Measurements from ENCODE around the gene AKAP13.
A peak's percentile ranks its signal among the peaks of the same experiment; 100 is the strongest.

The AKAP13 gene

GRCh38 chr15:85718271-85718971 is 338.0 kb downstream of the AKAP13 start:
- DNase-seq = no peak

DNA sequence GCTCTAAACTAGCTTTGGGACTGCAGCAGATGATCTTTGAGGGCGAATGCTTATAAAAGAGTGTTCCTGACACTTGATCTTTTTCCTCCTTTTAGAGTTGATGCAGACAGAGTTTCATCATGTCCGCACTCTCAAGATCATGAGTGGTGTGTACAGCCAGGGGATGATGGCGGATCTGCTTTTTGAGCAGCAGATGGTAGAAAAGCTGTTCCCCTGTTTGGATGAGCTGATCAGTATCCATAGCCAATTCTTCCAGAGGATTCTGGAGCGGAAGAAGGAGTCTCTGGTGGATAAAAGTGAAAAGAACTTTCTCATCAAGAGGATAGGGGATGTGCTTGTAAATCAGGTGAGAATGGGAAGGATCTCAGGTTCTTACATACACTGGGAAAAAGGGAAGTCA is 338.6 kb downstream of the AKAP13 start:
- DNase-seq = no peak

GRCh38 chr15:85722374-85723152 is 342.2 kb downstream of the AKAP13 start:
- DNase-seq = no peak

DNA sequence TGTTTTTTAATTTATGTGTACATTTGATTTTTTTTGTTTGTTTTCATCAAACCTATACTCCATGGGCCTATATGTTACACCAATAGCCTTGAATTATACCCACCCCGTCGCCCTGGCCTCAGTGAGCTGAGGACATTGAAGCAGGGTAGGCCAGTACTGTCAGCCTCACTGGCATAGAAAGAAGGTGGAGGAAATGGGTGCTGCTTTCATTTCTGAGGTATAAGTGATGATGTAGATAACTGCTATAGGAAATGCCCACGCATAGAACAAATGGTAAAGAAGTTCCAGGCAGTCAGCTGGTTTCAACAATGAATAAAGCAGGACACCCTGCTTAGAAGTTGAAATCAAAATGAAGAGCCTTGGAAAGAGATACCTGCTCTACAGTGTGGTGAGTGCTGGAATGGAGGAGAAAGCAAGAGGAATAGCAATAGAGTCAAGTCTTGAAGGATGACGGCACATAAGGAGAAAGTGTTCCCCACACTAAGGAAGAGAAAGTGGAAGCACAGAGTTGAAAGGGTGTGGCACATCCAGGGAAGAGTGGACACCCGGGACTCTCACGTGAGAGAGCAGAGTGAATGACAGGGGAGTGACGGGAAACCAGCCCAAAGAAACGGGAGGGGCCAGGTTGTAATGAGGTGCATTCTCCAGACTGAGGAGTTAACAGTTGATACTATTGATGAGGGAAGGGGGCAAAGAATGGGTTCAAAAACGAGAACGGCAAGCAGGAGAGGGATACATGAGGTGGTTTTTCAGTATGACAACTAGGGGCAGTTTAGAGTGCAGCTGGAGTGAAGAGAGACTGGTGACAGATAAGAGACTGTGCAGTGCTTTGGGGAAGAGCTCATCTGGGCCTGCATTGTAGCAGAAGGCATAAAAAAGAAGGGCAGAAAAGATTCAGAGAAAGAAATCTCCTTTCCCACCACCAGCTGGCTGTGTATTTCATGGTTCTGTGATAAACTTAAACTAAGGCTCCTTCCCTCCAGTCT is 343.9 kb downstream of the AKAP13 start:
- no peak for DNase-seq

- no peak for DNase-seq
Observed at GRCh38 chr15:85725019-85725418, 344.6 kb downstream of the AKAP13 start.

GRCh38 chr15:85725564-85725963 is 345.2 kb downstream of the AKAP13 start:
- no peak for DNase-seq

GRCh38 chr15:85726454-85726853 is 346.1 kb downstream of the AKAP13 start:
- no peak for DNase-seq

DNA sequence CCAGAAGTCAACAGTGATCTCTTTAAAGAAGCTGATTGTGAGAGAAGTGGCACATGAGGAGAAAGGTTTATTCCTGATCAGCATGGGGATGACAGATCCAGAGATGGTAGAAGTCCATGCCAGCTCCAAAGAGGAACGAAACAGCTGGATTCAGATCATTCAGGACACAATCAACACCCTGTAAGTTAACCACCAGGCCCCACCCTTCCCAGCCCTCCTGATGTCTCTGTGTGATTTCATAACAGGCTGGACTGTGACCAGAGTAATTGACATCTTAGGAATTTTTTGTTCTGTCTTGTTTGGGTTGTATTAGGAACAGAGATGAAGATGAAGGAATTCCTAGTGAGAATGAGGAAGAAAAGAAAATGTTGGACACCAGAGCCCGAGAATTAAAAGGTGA is 346.7 kb downstream of the AKAP13 start:
- DNase-seq = no peak

DNA sequence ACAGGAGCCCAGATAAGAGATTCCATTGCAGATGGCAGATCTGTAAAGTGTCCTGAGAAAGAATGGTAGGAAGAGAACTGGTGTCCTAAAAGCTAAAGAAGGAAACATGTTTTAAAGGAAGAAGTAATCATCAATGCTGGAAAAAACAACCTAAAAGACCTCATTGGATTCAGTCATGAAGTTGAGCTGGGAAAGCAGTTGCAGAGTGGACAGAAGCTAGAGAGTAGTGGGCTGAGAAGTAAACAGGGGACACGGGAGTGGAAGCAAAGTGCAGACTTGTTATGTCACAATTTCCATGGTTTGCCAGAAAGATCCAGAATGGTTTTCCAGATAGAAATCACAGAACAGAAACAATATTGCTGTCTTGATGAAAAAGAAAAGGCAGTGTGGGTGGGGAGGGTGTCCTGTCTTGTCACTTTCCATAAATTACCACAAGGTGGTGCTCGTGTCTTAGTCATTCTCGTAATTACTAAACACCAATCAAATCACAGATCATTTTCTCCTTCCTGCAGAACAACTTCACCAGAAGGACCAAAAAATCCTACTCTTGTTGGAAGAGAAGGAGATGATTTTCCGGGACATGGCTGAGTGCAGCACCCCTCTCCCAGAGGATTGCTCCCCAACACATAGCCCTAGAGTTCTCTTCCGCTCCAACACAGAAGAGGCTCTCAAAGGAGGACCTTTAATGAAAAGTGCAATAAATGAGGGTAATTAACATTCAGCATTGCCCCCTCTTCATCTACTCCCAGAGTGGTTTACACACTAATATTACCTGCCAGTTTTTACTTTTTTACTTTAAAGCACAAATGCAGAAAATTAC is 349.8 kb downstream of the AKAP13 start:
- DNase-seq = peak; percentile 73

- peak; percentile 36 for DNase-seq
Observed at GRCh38 chr15:85733416-85733815, 353.0 kb downstream of the AKAP13 start.

DNA sequence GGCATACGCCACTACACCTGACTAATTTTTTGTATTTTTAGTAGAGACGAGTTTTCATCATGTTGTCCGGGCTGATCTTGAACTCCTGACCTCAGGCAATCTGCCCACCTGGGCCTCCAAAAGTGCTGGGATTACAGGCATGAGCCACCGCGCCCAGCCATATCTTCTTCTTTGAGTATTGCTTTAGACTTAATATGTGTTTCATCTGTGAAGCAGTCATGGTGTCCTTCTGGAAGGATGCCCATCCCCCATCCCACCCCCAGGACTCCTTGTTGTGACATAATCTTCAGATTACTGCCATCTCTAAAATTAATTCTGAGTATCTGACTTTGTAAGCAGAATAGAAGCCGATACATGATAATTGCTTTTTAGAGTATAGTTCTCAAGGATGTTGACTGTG is 356.7 kb downstream of the AKAP13 start:
- no peak for DNase-seq

- DNase-seq = no peak
Observed at GRCh38 chr15:85741021-85741421, 360.6 kb downstream of the AKAP13 start.

- no peak for DNase-seq
Observed at GRCh38 chr15:85741662-85742061, 361.3 kb downstream of the AKAP13 start.

GRCh38 chr15:85742186-85742821 is 361.9 kb downstream of the AKAP13 start:
- no peak for DNase-seq

- peak; percentile 75 for DNase-seq
Observed at GRCh38 chr15:85743392-85744055, 363.1 kb downstream of the AKAP13 start.

- no peak for DNase-seq
Observed at GRCh38 chr15:85744579-85744978, 364.2 kb downstream of the AKAP13 start.

DNA sequence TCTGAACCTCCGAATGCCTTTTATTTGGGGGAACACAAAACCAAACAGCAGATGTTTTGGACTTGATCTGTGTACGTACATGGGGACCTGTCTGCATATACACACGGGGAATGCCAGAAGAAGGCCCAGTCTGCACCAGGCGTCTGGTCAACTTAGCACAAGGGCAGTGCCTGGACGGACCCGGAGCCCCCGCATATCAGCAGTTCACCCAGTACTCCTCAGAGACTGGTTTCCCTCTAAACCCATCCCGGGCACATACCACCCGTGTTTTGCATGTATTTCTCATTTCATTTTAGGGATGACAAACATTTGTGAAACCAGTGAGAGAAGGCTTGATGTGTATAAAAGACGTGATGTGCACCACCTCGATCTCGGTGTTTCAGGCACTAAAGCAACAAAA is 364.6 kb downstream of the AKAP13 start:
- no peak for DNase-seq

GRCh38 chr15:85745525-85746150 is 365.2 kb downstream of the AKAP13 start:
- no peak for DNase-seq

GRCh38 chr15:85746641-85747040 is 366.2 kb downstream of the AKAP13 start:
- DNase-seq = no peak

GRCh38 chr15:85748176-85748575 is 367.8 kb downstream of the AKAP13 start:
- no peak for DNase-seq

- no peak for DNase-seq
Observed at GRCh38 chr15:85748729-85749128, 368.3 kb downstream of the AKAP13 start.

All from DMS53 (cell line).